Ovary (tissue), 9 donors: ENCODE measurements around the gene H6PD. TPM values are rescaled to one million over a fixed set of nuclear protein-coding genes. Genes with fewer than 3 reads are reported as not detected.
A peak's percentile ranks its signal among the peaks of the same experiment; 100 is the strongest.

Experiments
- DNase-seq, 5 donors: peaks; one replicate each; pipeline ENCODE4 v3.0.0-alpha.2; 2019 to 2020
- H3K27ac ChIP-seq, 2 donors: fragments of 200-600 bp; one replicate each; pipeline versions ENCODE4 v1.5.1 to v1.8.0; 2019 to 2022
- H3K27me3 ChIP-seq: fragments of 200-600 bp; one replicate; pipeline ENCODE4 v1.8.0; 2022
- H3K36me3 ChIP-seq: fragments of 200-600 bp; sonication (generic); one replicate; pipeline ENCODE4 v1.5.1; 2019
- H3K4me1 ChIP-seq: one replicate; pipeline ENCODE4 v1.8.1; 2013; ENCODE audit warnings: mild to moderate bottlenecking, moderate library complexity; ENCODE audit not compliant: insufficient read depth
- H3K4me3 ChIP-seq: fragments of 200-600 bp; sonication (generic); one replicate; pipeline ENCODE4 v1.5.1; 2017
- H3K9me3 ChIP-seq, 2 donors: fragments of 200-600 bp in 1 of 2; sonication (generic) in 1 of 2; one replicate each; pipeline versions ENCODE4 v1.5.1 to v1.8.1; 2013 to 2019; ENCODE audit warnings: mild to moderate bottlenecking in 1 of 2, moderate library complexity in 1 of 2
- CTCF ChIP-seq, 3 donors: fragments of 450-650 bp in 2 of 3; fragments of 200-600 bp in 1 of 3; IDR thresholded peaks; one replicate each; pipeline versions ENCODE4 v1.5.1 to v1.8.0; 2016 to 2022; ENCODE audit warnings: antibody characterized with exemption in 3 of 3, mild to moderate bottlenecking in 1 of 3
- EP300 ChIP-seq: sonication (generic); formaldehyde crosslinking; IDR thresholded peaks from one replicate; pipeline ENCODE4 v1.6.1; 2017; ENCODE audit warnings: antibody characterized with exemption
- POLR2A ChIP-seq: fragments of 450-650 bp; IDR thresholded peaks from one replicate; pipeline ENCODE4 v1.6.1; 2017; ENCODE audit warnings: antibody characterized with exemption, mild to moderate bottlenecking, moderate library complexity
- WGBS, 3 donors: extraction: QIAGEN DNeasy Blood & Tissue Kit in 1 of 3; methylation state at CpG; one replicate each; pipeline versions ENCODE4 v1.1.5 to v1.1.7; 2013 to 2017; 5-methylcytosine and 5-hydroxymethylcytosine counted together
- intact Hi-C, 4 donors: fragments of 100-400 bp; cut with DNase I; formaldehyde crosslinking; loops; one replicate each; pipeline versions ENCODE4 v1.11.0 to v1.15.1; 2022 to 2023
- polyA plus RNA-seq, 2 donors: library from polyadenylated mRNA; stranded (reverse); fragments of 200-250 nt in 1 of 2; fragments of 350-450 nt in 1 of 2; fragmentation: Illumina TruSeq in 1 of 2; extraction: RNeasy Lipid Tissue Mini Kit (QIAGEN cat#74804) in 1 of 2; gene quantifications; one replicate each; pipeline ENCODE4 v1.2.3, GENCODE V29; 2013 to 2014
- total RNA-seq, 7 donors: library from RNA; depleted of rRNA in 2 of 7; stranded (reverse); fragments of >200 nt in 2 of 7; fragmentation: NEBNext Ultra II Directional in 3 of 7; extraction: Animal tissue kit (Norgen Biotek cat#: 25700) in 3 of 7; gene quantifications; one replicate each; pipeline versions ENCODE4 v1.1.0 to v1.2.4, GENCODE V29; 2016 to 2023
- donor health status: DM: no; HTN: no; CAD: no; lungs with moderate emphysema.
- donor health status: DM: no; HTN: no; CAD: no.
- donor health status: Bipolar disorder and iron deficiency.
- donor health status: DM: yes; HTN: yes; CAD: no.
- donor health status: DM: no; HTN: no; CAD: no.
- donor health status: DM: yes; HTN: yes; CAD: no.

H6PD gene
- total and polyA plus RNA-seq, 9 donors: 47.0 to 148 (median 89.7) TPM

DNA sequence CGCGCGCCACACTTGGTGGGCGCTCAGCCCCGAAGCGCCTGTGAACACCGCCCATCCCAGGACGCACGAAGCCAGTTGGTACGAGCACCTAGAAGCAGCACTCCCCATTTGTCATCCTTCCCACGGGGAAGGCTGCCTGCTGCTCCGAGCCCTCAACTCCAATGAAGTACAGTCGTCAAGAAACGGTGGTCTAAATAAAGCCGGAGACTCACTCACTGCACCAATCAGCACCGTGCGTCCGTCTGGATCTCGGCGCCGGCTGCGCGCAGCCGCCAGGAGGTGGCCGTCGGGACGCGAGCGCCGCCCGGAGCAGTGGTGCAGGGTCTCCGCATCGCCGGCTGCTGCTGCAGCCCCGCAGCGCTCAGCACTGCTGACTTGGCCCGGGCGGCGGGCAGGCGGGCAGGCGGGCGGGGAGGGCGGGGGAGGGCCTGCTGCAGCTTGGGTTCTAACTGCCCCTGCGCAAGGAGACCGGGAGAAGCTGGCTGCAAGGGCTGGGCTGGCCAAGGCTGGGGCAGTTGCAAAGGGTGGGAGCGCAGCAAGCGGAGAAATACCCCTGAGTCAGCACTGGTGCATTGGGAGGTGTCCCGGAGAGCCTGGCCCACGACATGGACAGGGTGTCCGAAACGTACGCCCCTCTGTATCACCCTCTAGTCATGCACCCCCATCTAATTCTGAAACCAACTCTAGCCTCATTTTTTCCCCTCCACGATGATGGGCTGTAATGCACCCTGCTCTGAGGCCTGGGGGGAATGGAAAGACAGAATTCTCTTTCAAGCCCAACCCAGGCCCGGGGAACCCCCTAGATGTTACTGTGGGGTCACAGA is 35.8 kb upstream of the H6PD start:
- no peaks in the 10 kb centered on the region for H3K36me3 ChIP-seq
- H3K27me3 ChIP-seq: no peaks in the 10 kb centered on the region
- no peak for TF ChIP-seq EP300
- no peak for TF ChIP-seq POLR2A
- TF ChIP-seq CTCF (IDR thresholded peaks at IDR 0.05): no peak
- peak in 1 of 5 donors; percentile 60 for DNase-seq
- intact Hi-C loops: loop anchor here (5.0 to 10.0 kb wide), 3 partner anchors 56 to 86 kb away; no protein-coding TSS in a partner anchor
- 13 to 17% (median 14%) methylated on average over 41 to 54 of the region's 54 CpGs for WGBS, 3 donors
- no peak overlapping the region for H3K27ac ChIP-seq
- H3K4me3 ChIP-seq: no peak overlapping the region
- peaks cover 5% of the 10 kb centered on the region for H3K4me1 ChIP-seq
- no peaks in the 10 kb centered on the region for H3K9me3 ChIP-seq

DNA sequence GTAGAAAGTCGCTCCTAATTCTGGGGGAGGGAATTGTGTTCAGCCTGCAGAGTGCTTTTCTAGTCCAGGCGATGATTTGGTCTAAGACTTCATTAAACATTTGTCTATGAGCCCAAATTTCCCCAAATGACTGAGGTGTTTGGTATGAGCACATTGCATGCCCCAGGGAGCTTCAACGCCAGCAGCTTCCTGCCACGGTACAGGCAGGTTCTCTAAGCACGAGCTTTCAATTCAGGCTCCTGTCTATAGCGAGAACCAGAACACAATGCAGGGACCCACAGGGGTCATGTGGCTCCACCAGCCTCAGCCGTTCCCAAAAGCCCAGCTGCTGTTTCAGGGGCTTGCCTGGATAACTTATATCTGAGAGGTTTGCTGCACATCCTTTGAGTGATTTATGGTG is 34.1 kb upstream of the H6PD start:
- H3K9me3 ChIP-seq: no peaks in the 10 kb centered on the region
- no peak overlapping the region for H3K27ac ChIP-seq
- TF ChIP-seq EP300 (no peak), POLR2A (no peak), CTCF (IDR thresholded peaks at IDR 0.05) (no peak)
- H3K4me3 ChIP-seq: no peak overlapping the region
- H3K4me1 ChIP-seq: peaks cover 5% of the 10 kb centered on the region
- WGBS, 3 donors: 74 to 85% (median 79%) methylated on average over 7 of the region's 7 CpGs
- H3K36me3 ChIP-seq: no peaks in the 10 kb centered on the region
- H3K27me3 ChIP-seq: no peaks in the 10 kb centered on the region
- no peak for DNase-seq
- intact Hi-C loops: loop anchor here in 1 of 4 donors (5.0 kb wide), 1 partner anchor 552 kb away; no protein-coding TSS in a partner anchor

- Histone ChIP-seq H3K27ac (no peak overlapping the region), H3K9me3 (no peaks in the 10 kb centered on the region), H3K4me3 (peak overlapping the region; percentile 31), H3K36me3 (no peaks in the 10 kb centered on the region), H3K27me3 (no peaks in the 10 kb centered on the region), H3K4me1 (peaks cover 5% of the 10 kb centered on the region)
- DNase-seq: peak; percentile 44 to 64 (median 50)
- no peak for TF ChIP-seq POLR2A
- no peak for TF ChIP-seq CTCF (IDR thresholded peaks at IDR 0.05)
- TF ChIP-seq EP300: no peak
- intact Hi-C loops: loop anchor here in 1 of 4 donors (5.0 kb wide), 1 partner anchor 551 kb away; no protein-coding TSS in a partner anchor
- 0 to 2% (median 1%) methylated on average over 24 of the region's 24 CpGs for WGBS, 3 donors
Measured at GRCh38 chr1:9201401-9202239, 33.0 kb upstream of the H6PD start.

- H3K9me3 ChIP-seq: no peaks in the 10 kb centered on the region
- no peak overlapping the region for H3K27ac ChIP-seq
- intact Hi-C loops: loop anchor here in 1 of 4 donors (5.0 kb wide), 1 partner anchor 550 kb away; no protein-coding TSS in a partner anchor
- no peaks in the 10 kb centered on the region for H3K36me3 ChIP-seq
- peak overlapping the region; percentile 31 for H3K4me3 ChIP-seq
- TF ChIP-seq POLR2A (no peak), CTCF (IDR thresholded peaks at IDR 0.05) (no peak), EP300 (no peak)
- peaks cover 3% of the 10 kb centered on the region for H3K4me1 ChIP-seq
- 4 to 7% (median 5%) methylated on average over 15 of the region's 15 CpGs for WGBS, 3 donors
- no peaks in the 10 kb centered on the region for H3K27me3 ChIP-seq
- DNase-seq: no peak
Measured at GRCh38 chr1:9202240-9202870, 32.2 kb upstream of the H6PD start.
